DOHH2 (cell line): Measurements from ENCODE around the gene SLC9A1.

Source experiments
- EZH2phosphoT487 ChIP-seq: fragments of 200-600 bp; sonication (generic); IDR thresholded peaks from 2 replicates; pipeline ENCODE4 v1.6.1; 2017; ENCODE audit warnings: borderline replicate concordance, mild to moderate bottlenecking, antibody characterized with exemption, low read length, moderate library complexity, mixed read lengths
- TF ChIP-seq, protein P1 (sequence below): fragments of 200-600 bp; sonication (generic); IDR thresholded peaks from one replicate; pipeline ENCODE4 v1.5.1; 2014; ENCODE audit warnings: antibody characterized with exemption, mild to moderate bottlenecking, low read depth, low read length; ENCODE audit not compliant: poor library complexity, severe bottlenecking

GRCh38 chr1:27127419-27127818 is 27.5 kb downstream of the SLC9A1 start:
- TF ChIP-seq, protein P1, sequence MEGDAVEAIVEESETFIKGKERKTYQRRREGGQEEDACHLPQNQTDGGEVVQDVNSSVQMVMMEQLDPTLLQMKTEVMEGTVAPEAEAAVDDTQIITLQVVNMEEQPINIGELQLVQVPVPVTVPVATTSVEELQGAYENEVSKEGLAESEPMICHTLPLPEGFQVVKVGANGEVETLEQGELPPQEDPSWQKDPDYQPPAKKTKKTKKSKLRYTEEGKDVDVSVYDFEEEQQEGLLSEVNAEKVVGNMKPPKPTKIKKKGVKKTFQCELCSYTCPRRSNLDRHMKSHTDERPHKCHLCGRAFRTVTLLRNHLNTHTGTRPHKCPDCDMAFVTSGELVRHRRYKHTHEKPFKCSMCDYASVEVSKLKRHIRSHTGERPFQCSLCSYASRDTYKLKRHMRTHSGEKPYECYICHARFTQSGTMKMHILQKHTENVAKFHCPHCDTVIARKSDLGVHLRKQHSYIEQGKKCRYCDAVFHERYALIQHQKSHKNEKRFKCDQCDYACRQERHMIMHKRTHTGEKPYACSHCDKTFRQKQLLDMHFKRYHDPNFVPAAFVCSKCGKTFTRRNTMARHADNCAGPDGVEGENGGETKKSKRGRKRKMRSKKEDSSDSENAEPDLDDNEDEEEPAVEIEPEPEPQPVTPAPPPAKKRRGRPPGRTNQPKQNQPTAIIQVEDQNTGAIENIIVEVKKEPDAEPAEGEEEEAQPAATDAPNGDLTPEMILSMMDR: no peak
- no peak for TF ChIP-seq EZH2phosphoT487
